BLaER1 (cell line): ENCODE data around the gene FUT8.
"Not testable (repeated sequence)": the region's sequence is repeated elsewhere in the genome, so short reads cannot be mapped to it uniquely, and the experiment has no call there.

ENCODE experiments used
- H3K27ac ChIP-seq: shearing (Covaris generic); formaldehyde crosslinking; 2 replicates; pipeline ENCODE4 v1.8.1; 2022
- H3K27me3 ChIP-seq: shearing (Covaris generic); formaldehyde crosslinking; 2 replicates; pipeline ENCODE4 v1.8.1; 2022
- H3K36me3 ChIP-seq: shearing (Covaris generic); formaldehyde crosslinking; 2 replicates; pipeline ENCODE4 v1.8.1; 2022
- H3K4me1 ChIP-seq: shearing (Covaris generic); formaldehyde crosslinking; 2 replicates; pipeline ENCODE4 v1.8.1; 2022
- H3K4me2 ChIP-seq: shearing (Covaris generic); formaldehyde crosslinking; 2 replicates; pipeline ENCODE4 v1.8.1; 2022
- H3K4me3 ChIP-seq: shearing (Covaris generic); formaldehyde crosslinking; 2 replicates; pipeline ENCODE4 v1.8.1; 2022
- H3K9ac ChIP-seq: shearing (Covaris generic); formaldehyde crosslinking; 2 replicates; pipeline ENCODE4 v1.8.1; 2022
- H3K9me3 ChIP-seq: shearing (Covaris generic); formaldehyde crosslinking; 2 replicates; pipeline ENCODE4 v1.8.1; 2022
- H4K20me1 ChIP-seq: shearing (Covaris generic); formaldehyde crosslinking; 2 replicates; pipeline ENCODE4 v1.8.1; 2022
- Cebpa-rat ChIP-seq: shearing (Covaris generic); IDR thresholded peaks from 2 replicates; pipeline ENCODE4 v1.8.1; 2022

FUT8 gene

DNA sequence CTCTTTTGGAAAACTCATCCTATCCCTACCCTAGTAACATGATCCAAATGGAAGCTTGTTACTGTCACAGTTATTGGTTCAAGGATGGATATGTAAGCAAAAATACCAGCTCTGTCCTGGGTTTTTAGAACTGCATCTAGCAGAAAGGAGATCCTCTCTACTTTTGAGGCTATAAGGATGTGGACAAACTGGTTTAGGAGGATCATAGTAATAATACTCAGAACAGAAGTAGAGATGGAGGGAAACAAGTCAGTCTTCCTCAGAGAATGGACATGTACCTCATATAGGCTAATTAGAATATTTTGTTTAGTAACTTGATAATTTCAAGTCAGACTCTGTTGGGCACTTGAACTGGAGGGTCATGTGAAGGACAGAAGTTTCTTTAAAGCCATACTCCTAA lies 26.6 kb downstream of the FUT8 start:
- Histone ChIP-seq H3K9ac (no peak overlapping the region), H3K9me3 (peaks cover 15% of the 10 kb centered on the region), H3K4me3 (no peak overlapping the region), H4K20me1 (peaks cover 14% of the 10 kb centered on the region; the same call in 1 of the 2 replicates), H3K4me2 (no peak overlapping the region), H3K27me3 (no peaks in the 10 kb centered on the region), H3K4me1 (peaks cover 28% of the 10 kb centered on the region), H3K36me3 (peaks cover 11% of the 10 kb centered on the region), H3K27ac (no peak overlapping the region)
- no peak for TF ChIP-seq Cebpa-rat

DNA sequence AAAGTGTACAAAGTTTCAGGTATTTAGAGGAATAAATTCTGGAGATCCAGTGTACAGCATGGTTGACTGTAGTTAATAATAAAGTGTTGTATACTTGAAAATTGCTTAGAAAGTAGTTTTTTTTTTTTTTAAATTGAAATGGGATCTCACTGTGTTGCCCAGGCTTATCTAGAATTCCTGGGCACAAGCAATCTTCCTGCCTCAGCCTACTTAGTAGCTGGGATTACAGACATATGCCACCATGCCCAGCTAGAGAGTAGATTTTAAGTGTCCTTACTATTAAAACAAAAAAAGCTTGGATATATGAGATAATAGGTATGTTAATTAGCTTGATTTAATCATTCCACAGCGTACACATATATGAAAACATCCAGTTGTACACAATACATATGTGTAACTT lies 27.7 kb downstream of the FUT8 start:
- TF ChIP-seq Cebpa-rat: no peak
- no peak overlapping the region for H3K27ac ChIP-seq
- no peaks in the 10 kb centered on the region for H3K27me3 ChIP-seq
- peaks cover 10% of the 10 kb centered on the region for H3K36me3 ChIP-seq
- 0 out of 2 replicates have a peak, but pooled peaks cover 9% of the 10 kb centered on the region for H4K20me1 ChIP-seq
- H3K9me3 ChIP-seq: peaks cover 21% of the 10 kb centered on the region
- no peak overlapping the region for H3K4me3 ChIP-seq
- no peak overlapping the region for H3K4me2 ChIP-seq
- no peak overlapping the region for H3K9ac ChIP-seq
- peaks cover 19% of the 10 kb centered on the region for H3K4me1 ChIP-seq

DNA sequence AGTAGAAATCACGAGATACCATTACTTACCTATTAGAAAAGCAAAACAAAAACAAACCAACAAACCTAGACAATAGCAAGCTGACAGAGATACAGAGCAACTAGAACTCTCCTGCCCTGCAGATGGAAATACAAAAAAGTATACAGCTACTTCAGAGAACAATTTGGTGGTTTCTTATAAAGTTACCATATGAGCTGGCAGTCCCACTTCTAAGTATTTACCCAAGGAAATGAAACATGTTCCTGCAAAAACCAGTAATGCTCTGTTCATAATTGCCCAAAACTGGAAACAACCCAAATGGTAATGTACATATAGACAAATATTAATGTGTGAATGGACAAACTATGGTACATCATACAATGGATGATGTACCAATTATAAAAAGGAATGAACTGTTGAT lies 31.7 kb downstream of the FUT8 start:
- H4K20me1 ChIP-seq: no peaks in the 10 kb centered on the region
- no peak overlapping the region for H3K4me2 ChIP-seq
- peaks cover 12% of the 10 kb centered on the region; the same call in 1 of the 2 replicates for H3K9me3 ChIP-seq
- H3K4me1 ChIP-seq: no peaks in the 10 kb centered on the region
- H3K4me3 ChIP-seq: no peak overlapping the region
- peaks cover 3% of the 10 kb centered on the region for H3K36me3 ChIP-seq
- no peak overlapping the region for H3K27ac ChIP-seq
- H3K9ac ChIP-seq: no peak overlapping the region
- no peaks in the 10 kb centered on the region for H3K27me3 ChIP-seq
- no peak for TF ChIP-seq Cebpa-rat

DNA sequence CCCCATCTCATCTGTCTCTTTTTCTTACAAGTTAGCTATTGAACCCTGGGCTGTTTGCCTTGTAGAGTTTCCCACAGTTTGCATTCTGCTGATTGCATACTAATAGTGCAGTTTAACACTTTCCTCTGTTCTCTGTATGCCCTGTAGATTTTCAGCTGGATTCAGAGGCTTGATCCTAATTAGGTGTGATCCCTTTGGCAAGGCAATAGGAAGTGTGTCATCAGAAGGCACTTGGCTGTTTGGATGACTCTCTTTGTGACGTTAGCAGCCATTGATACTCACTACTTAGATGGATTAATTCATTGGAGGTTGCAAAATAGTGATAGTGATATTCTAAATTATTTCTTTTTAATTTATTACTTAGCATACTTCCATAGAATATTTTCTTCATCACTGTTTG lies 33.6 kb downstream of the FUT8 start:
- TF ChIP-seq Cebpa-rat: no peak
- Histone ChIP-seq H4K20me1 (no peaks in the 10 kb centered on the region), H3K9ac (no peak overlapping the region), H3K4me1 (no peaks in the 10 kb centered on the region), H3K4me3 (no peak overlapping the region), H3K27me3 (no peaks in the 10 kb centered on the region), H3K36me3 (peaks cover 17% of the 10 kb centered on the region), H3K27ac (no peak overlapping the region), H3K4me2 (no peak overlapping the region), H3K9me3 (peaks cover 20% of the 10 kb centered on the region)

DNA sequence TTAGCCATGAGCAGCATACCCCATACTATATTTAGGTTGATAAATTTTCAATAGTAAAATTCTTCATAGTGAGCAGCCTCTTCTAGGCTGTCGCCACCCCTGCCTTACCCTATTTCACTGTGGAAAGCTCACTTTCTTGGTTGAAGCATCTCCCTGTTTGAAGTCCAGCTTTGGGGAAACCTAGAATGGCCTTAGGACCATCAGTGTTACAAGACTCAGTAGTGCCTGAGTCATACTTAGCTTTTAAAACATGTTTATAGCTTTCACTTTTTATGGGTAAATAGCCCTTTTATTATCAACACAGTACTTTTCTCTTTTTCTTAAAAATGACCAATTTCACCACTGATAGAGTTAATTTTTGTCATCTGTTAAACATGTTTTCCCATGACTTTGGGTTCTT lies 37.1 kb downstream of the FUT8 start:
- H3K27ac ChIP-seq: no peak overlapping the region
- H3K4me3 ChIP-seq: no peak overlapping the region
- no peaks in the 10 kb centered on the region for H3K4me1 ChIP-seq
- H3K36me3 ChIP-seq: peaks cover 28% of the 10 kb centered on the region
- H3K9me3 ChIP-seq: peaks cover 33% of the 10 kb centered on the region
- H3K4me2 ChIP-seq: no peak overlapping the region
- H3K9ac ChIP-seq: no peak overlapping the region
- no peaks in the 10 kb centered on the region for H3K27me3 ChIP-seq
- no peaks in the 10 kb centered on the region for H4K20me1 ChIP-seq
- no peak for TF ChIP-seq Cebpa-rat

DNA sequence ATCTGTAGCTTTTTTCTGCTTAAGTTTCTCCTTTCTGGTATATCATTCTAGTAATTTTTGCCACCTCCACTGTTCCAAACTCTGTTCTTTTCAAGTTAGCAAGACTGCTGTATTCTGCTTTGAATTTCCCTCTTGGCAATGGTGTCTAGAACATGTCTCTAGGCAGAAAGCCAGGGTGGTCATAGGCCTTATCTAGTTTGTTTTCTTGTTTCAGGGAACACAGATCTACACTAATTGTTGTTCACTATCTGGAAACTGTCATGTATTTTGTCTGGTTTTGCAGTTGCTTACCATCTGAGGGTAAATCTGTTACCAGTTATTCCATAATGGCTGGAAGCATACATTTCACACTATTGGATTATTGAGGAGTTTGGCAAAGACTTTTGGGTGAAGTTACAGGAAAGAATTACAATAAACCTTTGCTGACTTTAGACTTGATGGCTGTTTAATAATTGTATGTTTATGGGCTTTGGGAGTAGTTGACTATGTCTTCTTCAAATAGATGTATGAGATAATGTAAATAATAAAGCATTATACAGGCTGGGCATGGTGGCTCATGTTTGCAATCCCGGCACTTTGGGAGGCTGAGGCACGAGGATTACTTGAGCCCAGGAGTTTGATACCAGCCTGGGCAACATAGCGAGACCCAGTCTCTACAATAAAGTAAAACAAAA lies 41.4 kb downstream of the FUT8 start:
- no peak for TF ChIP-seq Cebpa-rat
- Histone ChIP-seq H3K9ac (no peak overlapping the region), H3K27me3 (no peaks in the 10 kb centered on the region), H3K4me3 (no peak overlapping the region), H3K9me3 (peaks cover 42% of the 10 kb centered on the region), H3K4me2 (no peak overlapping the region), H3K36me3 (peaks cover 51% of the 10 kb centered on the region), H4K20me1 (no peaks in the 10 kb centered on the region), H3K4me1 (no peaks in the 10 kb centered on the region), H3K27ac (no peak overlapping the region)

DNA sequence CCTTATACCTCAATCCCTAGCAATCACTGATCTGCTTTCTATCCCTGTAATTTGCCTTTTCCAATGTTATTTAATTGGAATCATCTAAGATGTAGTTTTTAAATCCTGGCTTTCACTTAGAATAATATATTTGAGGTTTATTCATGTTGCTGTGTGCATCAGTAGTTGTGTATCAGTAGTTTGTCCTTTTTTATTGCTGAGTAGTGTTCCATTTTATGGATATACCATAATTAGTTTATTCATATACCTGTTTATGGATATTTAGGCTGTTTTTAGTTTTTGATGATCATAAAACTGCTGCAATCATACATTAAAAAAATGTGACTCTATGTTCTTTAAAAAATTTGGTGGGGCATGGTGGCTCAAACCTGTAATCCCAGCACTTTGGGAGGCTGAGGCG lies 43.7 kb downstream of the FUT8 start:
- no peaks in the 10 kb centered on the region for H3K27me3 ChIP-seq
- H3K36me3 ChIP-seq: peaks cover 51% of the 10 kb centered on the region
- TF ChIP-seq Cebpa-rat: no peak
- peaks cover 4% of the 10 kb centered on the region; the same call in 1 of the 2 replicates for H3K4me1 ChIP-seq
- H3K4me3 ChIP-seq: no peak overlapping the region
- H4K20me1 ChIP-seq: no peaks in the 10 kb centered on the region
- H3K27ac ChIP-seq: no peak overlapping the region
- H3K9me3 ChIP-seq: peaks cover 33% of the 10 kb centered on the region
- no peak overlapping the region for H3K4me2 ChIP-seq
- H3K9ac ChIP-seq: no peak overlapping the region

DNA sequence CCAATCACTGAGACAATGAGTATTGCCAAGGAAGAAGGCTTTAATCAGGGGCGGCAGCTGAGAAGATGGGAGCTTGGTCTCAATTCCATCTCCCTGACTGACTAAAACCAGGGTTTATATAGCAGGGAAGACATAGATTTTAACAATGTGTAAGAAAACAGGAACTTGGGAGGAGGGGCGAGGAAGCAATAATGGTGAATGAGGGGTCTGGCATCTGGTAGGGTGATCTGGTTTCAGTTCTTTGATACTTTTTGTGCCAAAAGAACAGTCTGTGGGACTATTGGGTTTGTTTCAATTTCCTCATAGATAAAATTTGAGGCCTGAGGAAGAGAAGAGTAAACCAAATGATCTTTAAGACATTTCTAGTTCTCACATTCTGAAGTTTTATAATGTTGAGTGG lies 49.2 kb downstream of the FUT8 start:
- Histone ChIP-seq H3K9ac (no peak overlapping the region), H3K27me3 (no peaks in the 10 kb centered on the region), H3K4me1 (peaks cover 14% of the 10 kb centered on the region), H3K4me3 (no peak overlapping the region), H3K9me3 (0 out of 2 replicates have a peak, but pooled peaks cover under 1% of the 10 kb centered on the region), H4K20me1 (no peaks in the 10 kb centered on the region), H3K27ac (no peak overlapping the region), H3K4me2 (peak overlapping the region; percentile 39; the same call in 1 of the 2 replicates), H3K36me3 (peaks cover 26% of the 10 kb centered on the region)
- TF ChIP-seq Cebpa-rat: no peak

DNA sequence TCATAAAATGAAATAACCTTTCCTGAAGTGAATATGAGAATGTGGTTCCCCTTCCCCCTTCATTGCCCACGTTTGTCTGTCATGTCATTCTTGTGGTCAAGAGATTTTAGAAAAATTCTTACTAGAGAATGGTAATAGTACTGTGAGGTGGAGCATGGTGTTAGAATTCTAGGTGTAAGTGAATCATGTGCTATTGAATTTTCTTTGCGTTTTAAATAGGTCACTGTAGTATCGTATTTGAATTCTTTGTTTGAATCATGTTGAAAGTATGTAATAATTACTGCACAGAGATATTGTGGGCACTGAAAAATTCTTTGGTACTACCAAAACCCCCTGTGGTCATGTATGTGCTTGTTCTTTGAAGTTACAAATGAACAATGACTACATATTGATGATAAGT lies 49.9 kb downstream of the FUT8 start:
- Histone ChIP-seq H3K27me3 (no peaks in the 10 kb centered on the region), H3K4me1 (peaks cover 14% of the 10 kb centered on the region), H3K4me3 (no peak overlapping the region), H3K27ac (no peak overlapping the region), H3K36me3 (peaks cover 22% of the 10 kb centered on the region), H4K20me1 (no peaks in the 10 kb centered on the region), H3K9me3 (no peaks in the 10 kb centered on the region), H3K9ac (no peak overlapping the region), H3K4me2 (0 out of 2 replicates have a peak overlapping the region, but pooled peaks have one; percentile 39)
- TF ChIP-seq Cebpa-rat: no peak

DNA sequence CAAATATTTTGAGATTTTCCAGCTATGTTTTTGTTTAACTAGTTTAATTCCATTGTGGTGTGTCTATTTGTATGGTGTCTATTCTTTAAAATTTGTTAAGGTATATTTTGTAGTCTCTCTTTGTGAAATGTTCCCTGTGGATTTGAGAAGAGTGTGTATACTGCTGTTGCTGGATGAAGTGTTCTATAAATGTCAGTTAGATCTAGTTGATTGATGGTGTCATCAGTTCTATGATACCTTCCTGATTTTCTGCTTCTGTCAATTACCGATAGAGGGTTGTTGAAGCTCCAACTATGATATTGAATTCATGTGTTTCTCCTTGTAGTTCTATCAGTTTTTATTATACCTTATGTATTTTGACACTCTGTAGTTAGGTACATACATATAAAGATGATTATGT lies 53.1 kb downstream of the FUT8 start:
- no peaks in the 10 kb centered on the region for H3K9me3 ChIP-seq
- H4K20me1 ChIP-seq: peaks cover 14% of the 10 kb centered on the region; the same call in 1 of the 2 replicates
- peaks cover 23% of the 10 kb centered on the region for H3K4me1 ChIP-seq
- no peak overlapping the region for H3K27ac ChIP-seq
- H3K4me3 ChIP-seq: no peak overlapping the region
- no peaks in the 10 kb centered on the region for H3K27me3 ChIP-seq
- no peak overlapping the region for H3K4me2 ChIP-seq
- H3K9ac ChIP-seq: no peak overlapping the region
- peaks cover 13% of the 10 kb centered on the region; the same call in 1 of the 2 replicates for H3K36me3 ChIP-seq
- TF ChIP-seq Cebpa-rat: no peak

DNA sequence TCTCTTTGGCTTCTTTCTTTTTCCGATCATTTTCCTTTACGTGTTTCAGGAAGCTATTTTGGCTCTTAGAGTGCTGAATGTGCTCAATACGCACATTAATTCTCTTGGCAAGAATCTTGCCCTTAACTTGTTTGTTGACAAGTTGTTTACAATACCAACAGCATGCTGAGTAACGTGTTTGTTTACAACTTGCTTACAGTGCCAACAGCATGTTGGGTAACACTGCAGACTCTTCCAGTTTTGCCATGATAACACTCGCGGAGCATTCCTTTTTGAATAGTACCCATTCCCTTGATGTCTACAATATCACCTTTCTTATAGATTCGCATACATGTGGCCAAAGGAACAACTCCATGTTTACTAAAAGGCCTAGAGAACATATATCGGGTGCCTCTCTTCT lies 55.4 kb downstream of the FUT8 start:
- H3K9ac ChIP-seq, H3K4me2 ChIP-seq, H3K9me3 ChIP-seq, H3K27ac ChIP-seq, H3K4me3 ChIP-seq, H3K36me3 ChIP-seq, H3K27me3 ChIP-seq: not testable (repeated sequence)
- H3K4me1 ChIP-seq: peaks cover 26% of the 10 kb centered on the region
- H4K20me1 ChIP-seq: peaks cover 23% of the 10 kb centered on the region; the same call in 1 of the 2 replicates
